Ectodermal cell (in vitro differentiated cells): ENCODE data around the gene ANKRD16.

ENCODE experiments used
- H3K27ac ChIP-seq: 2 replicates; pipeline ENCODE4 v1.7.0; 2013; ENCODE audit warnings: mild to moderate bottlenecking, low read depth, low read length; ENCODE audit not compliant: insufficient read depth, poor library complexity, severe bottlenecking
- H3K27me3 ChIP-seq: 2 replicates; pipeline ENCODE4 v1.7.0; 2013; ENCODE audit warnings: mild to moderate bottlenecking, low read length; ENCODE audit not compliant: insufficient read depth, control insufficient read depth, poor library complexity, severe bottlenecking
- H3K36me3 ChIP-seq: one replicate; pipeline ENCODE4 v1.7.0; 2013; ENCODE audit warnings: low read length; ENCODE audit not compliant: control insufficient read depth, insufficient read depth
- H3K4me1 ChIP-seq: one replicate; pipeline ENCODE4 v1.7.0; 2013; ENCODE audit warnings: low read length; ENCODE audit not compliant: control insufficient read depth, insufficient read depth
- H3K4me3 ChIP-seq: 2 replicates; pipeline ENCODE4 v1.7.0; 2013; ENCODE audit warnings: low read depth, low read length, control low read depth; ENCODE audit not compliant: insufficient read depth
- H3K9me3 ChIP-seq: 2 replicates; pipeline ENCODE4 v1.7.0; 2013; ENCODE audit warnings: mild to moderate bottlenecking, low read length, moderate library complexity; ENCODE audit not compliant: control insufficient read depth
- WGBS, 2 experiments: methylation state at CpG; one replicate each; pipeline ENCODE4 v1.1.7; 2013; ENCODE audit warnings: missing lambda C conversion rate in 2 of 2; 5-methylcytosine and 5-hydroxymethylcytosine counted together

ANKRD16 gene

GRCh38 chr10:5905854-5906507, 16.3 kb upstream of the ANKRD16 start:
- no peak overlapping the region for H3K4me3 ChIP-seq
- WGBS, 2 experiments: 93 to 95% methylated on average over 13 of the region's 13 CpGs
- H3K9me3 ChIP-seq: no peaks in the 10 kb centered on the region

GRCh38 chr10:5904227-5904626, 14.5 kb upstream of the ANKRD16 start:
- Histone ChIP-seq H3K27me3 (no peaks in the 10 kb centered on the region), H3K9me3 (no peaks in the 10 kb centered on the region), H3K27ac (no peak overlapping the region), H3K4me1 (no peaks in the 10 kb centered on the region), H3K36me3 (peaks cover 8% of the 10 kb centered on the region), H3K4me3 (no peak overlapping the region)
- 70 to 95% methylated on average over 3 to 4 of the region's 4 CpGs for WGBS, 2 experiments

More at GRCh38 chr10:5905854-5906507, 16.3 kb upstream of the ANKRD16 start:
- H3K27ac ChIP-seq: no peak overlapping the region
- peaks cover 23% of the 10 kb centered on the region for H3K36me3 ChIP-seq
- H3K27me3 ChIP-seq: no peaks in the 10 kb centered on the region
- H3K4me1 ChIP-seq: no peaks in the 10 kb centered on the region

- H3K36me3 ChIP-seq: peaks cover 2% of the 10 kb centered on the region
These were observed 13.9 kb upstream of the ANKRD16 start for GRCh38 chr10:5903563-5903962.

GRCh38 chr10:5902511-5903274, 13.0 kb upstream of the ANKRD16 start:
- Histone ChIP-seq H3K9me3 (no peaks in the 10 kb centered on the region), H3K27ac (no peak overlapping the region), H3K36me3 (peaks cover 2% of the 10 kb centered on the region), H3K4me3 (no peak overlapping the region), H3K4me1 (no peaks in the 10 kb centered on the region), H3K27me3 (no peaks in the 10 kb centered on the region)
- 95 to 96% methylated on average over 15 to 18 of the region's 18 CpGs for WGBS, 2 experiments

More at GRCh38 chr10:5903563-5903962, 13.9 kb upstream of the ANKRD16 start:
- Histone ChIP-seq H3K9me3 (no peaks in the 10 kb centered on the region), H3K4me3 (no peak overlapping the region), H3K27ac (no peak overlapping the region), H3K27me3 (no peaks in the 10 kb centered on the region), H3K4me1 (no peaks in the 10 kb centered on the region)
- 91 to 97% methylated on average over 6 of the region's 6 CpGs for WGBS, 2 experiments

- Histone ChIP-seq H3K4me3 (no peak overlapping the region), H3K27me3 (no peaks in the 10 kb centered on the region), H3K9me3 (no peaks in the 10 kb centered on the region), H3K36me3 (peaks cover 7% of the 10 kb centered on the region), H3K27ac (no peak overlapping the region), H3K4me1 (peaks cover 5% of the 10 kb centered on the region)
- 96% methylated on average over 13 of the region's 13 CpGs for WGBS, 2 experiments
These were observed 10.6 kb upstream of the ANKRD16 start for GRCh38 chr10:5900247-5900646.

GRCh38 chr10:5898163-5898562, 8.5 kb upstream of the ANKRD16 start:
- Histone ChIP-seq H3K4me3 (no peak overlapping the region), H3K4me1 (peaks cover 5% of the 10 kb centered on the region), H3K27me3 (no peaks in the 10 kb centered on the region), H3K36me3 (peaks cover 19% of the 10 kb centered on the region), H3K27ac (no peak overlapping the region), H3K9me3 (no peaks in the 10 kb centered on the region)
- WGBS, 2 experiments: 96 to 97% methylated on average over 7 of the region's 7 CpGs

- Histone ChIP-seq H3K9me3 (no peaks in the 10 kb centered on the region), H3K4me3 (no peak overlapping the region), H3K36me3 (peaks cover 19% of the 10 kb centered on the region), H3K27ac (no peak overlapping the region), H3K27me3 (no peaks in the 10 kb centered on the region), H3K4me1 (peaks cover 5% of the 10 kb centered on the region)
- 93 to 96% methylated on average over 8 of the region's 8 CpGs for WGBS, 2 experiments
These were observed 7.8 kb upstream of the ANKRD16 start for GRCh38 chr10:5897504-5897903.

- 93 to 95% methylated on average over 4 of the region's 4 CpGs for WGBS, 2 experiments
- Histone ChIP-seq H3K27me3 (no peaks in the 10 kb centered on the region), H3K4me1 (peaks cover 5% of the 10 kb centered on the region), H3K27ac (no peak overlapping the region), H3K36me3 (peaks cover 19% of the 10 kb centered on the region), H3K4me3 (no peak overlapping the region), H3K9me3 (no peaks in the 10 kb centered on the region)
These were observed 7.3 kb upstream of the ANKRD16 start for GRCh38 chr10:5897053-5897340.

GRCh38 chr10:5896208-5897052, 6.7 kb upstream of the ANKRD16 start:
- Histone ChIP-seq H3K4me3 (no peak overlapping the region), H3K27me3 (no peaks in the 10 kb centered on the region), H3K36me3 (peaks cover 19% of the 10 kb centered on the region), H3K27ac (no peak overlapping the region), H3K4me1 (peaks cover 5% of the 10 kb centered on the region), H3K9me3 (no peaks in the 10 kb centered on the region)
- WGBS, 2 experiments: 77 to 79% methylated on average over 5 of the region's 5 CpGs

GRCh38 chr10:5895804-5896203, 6.1 kb upstream of the ANKRD16 start:
- no peak overlapping the region for H3K27ac ChIP-seq
- H3K4me3 ChIP-seq: no peak overlapping the region
- peaks cover 5% of the 10 kb centered on the region for H3K4me1 ChIP-seq
- peaks cover 19% of the 10 kb centered on the region for H3K36me3 ChIP-seq
- WGBS, 2 experiments: 87 to 88% methylated on average over 9 of the region's 9 CpGs
- no peaks in the 10 kb centered on the region for H3K27me3 ChIP-seq
- H3K9me3 ChIP-seq: no peaks in the 10 kb centered on the region
